Stomach (tissue), 4 donors: ENCODE measurements around the gene HAGHL.
A peak's percentile ranks its signal among the peaks of the same experiment; 100 is the strongest.

Experiments used
- CTCF ChIP-seq, 7 experiments: fragments of 450-650 bp in 4 of 7; fragments of 200-600 bp in 3 of 7; sonication (generic) in 3 of 7; IDR thresholded peaks; one replicate each; pipeline ENCODE4 v1.5.1; 2016 to 2019; ENCODE audit warnings: antibody characterized with exemption in 7 of 7, control low read depth in 2 of 7, mild to moderate bottlenecking in 1 of 7
- EP300 ChIP-seq: sonication (generic); formaldehyde crosslinking; IDR thresholded peaks from one replicate; pipeline ENCODE4 v1.6.1; 2017; ENCODE audit warnings: antibody characterized with exemption
- POLR2AphosphoS5 ChIP-seq, 3 donors: sonication (generic); formaldehyde crosslinking; IDR thresholded peaks; one replicate each; pipeline ENCODE4 v1.6.1; 2016; ENCODE audit warnings: antibody characterized with exemption in 3 of 3

- TF ChIP-seq POLR2AphosphoS5 (IDR thresholded peaks at IDR 0.05), result no peak
- peak in 1 of 7 experiments; percentile 42 for TF ChIP-seq CTCF (IDR thresholded peaks at IDR 0.05)
- TF ChIP-seq EP300, result no peak
Measured at GRCh38 chr16:745739-746138, 18.8 kb downstream of the HAGHL start.
